Natural killer cell (primary cell): ENCODE results near the gene WDR35. TPM values are rescaled to one million over a fixed set of nuclear protein-coding genes. Genes with fewer than 3 reads are reported as not detected.

Source experiments
- ATAC-seq, 3 donors: fragments of 150-1000 bp in 2 of 3; fragments of 200-7000 bp in 1 of 3; cut with Tn5 transposase; 1 replicate in 1 of 3; 2 replicates in 2 of 3; pipeline ENCODE4 v1.10.0; 2021; ENCODE audit warnings: mild to moderate bottlenecking in 2 of 3, moderate library complexity in 2 of 3
- DNase-seq, 2 donors: peaks; one replicate each; pipeline versions ENCODE4 v3.0.0 to v3.0.0-alpha.2; 2013 to 2021; ENCODE audit warnings: mixed read lengths in 1 of 2
- H3K27ac ChIP-seq: one replicate; pipeline ENCODE4 v1.5.1; 2013; ENCODE audit warnings: mild to moderate bottlenecking, low read length
- H3K27me3 ChIP-seq: one replicate; pipeline ENCODE4 v1.6.1; 2013; ENCODE audit warnings: low read length; ENCODE audit not compliant: control insufficient read depth, insufficient read depth
- H3K36me3 ChIP-seq: one replicate; pipeline ENCODE4 v1.6.1; 2013; ENCODE audit warnings: low read length; ENCODE audit not compliant: control insufficient read depth, insufficient read depth
- H3K4me1 ChIP-seq: one replicate; pipeline ENCODE4 v1.6.1; 2013; ENCODE audit warnings: low read length; ENCODE audit not compliant: control insufficient read depth, insufficient read depth
- H3K4me3 ChIP-seq: one replicate; pipeline ENCODE4 v1.5.1; 2013; ENCODE audit warnings: low read length
- H3K9me3 ChIP-seq: one replicate; pipeline ENCODE4 v1.6.1; 2013; ENCODE audit warnings: low read length; ENCODE audit not compliant: control insufficient read depth, insufficient read depth
- H3K27ac Mint-ChIP-seq, 2 donors: one replicate each; pipeline ENCODE4 v1.8.0; 2022; ENCODE audit warnings: mild to moderate bottlenecking in 2 of 2, mixed read lengths in 2 of 2, moderate library complexity in 1 of 2
- H3K27me3 Mint-ChIP-seq, 2 donors: one replicate each; pipeline ENCODE4 v1.8.0; 2022; ENCODE audit warnings: low read depth in 2 of 2, mixed read lengths in 2 of 2
- H3K36me3 Mint-ChIP-seq: one replicate; pipeline ENCODE4 v1.8.0; 2022; ENCODE audit warnings: mixed read lengths
- H3K4me1 Mint-ChIP-seq, 2 donors: one replicate each; pipeline ENCODE4 v1.8.0; 2022; ENCODE audit warnings: mixed read lengths in 2 of 2
- H3K4me3 Mint-ChIP-seq: one replicate; pipeline ENCODE4 v1.8.0; 2022; ENCODE audit warnings: mild to moderate bottlenecking, moderate library complexity, mixed read lengths
- H3K9me3 Mint-ChIP-seq, 2 donors: one replicate each; pipeline ENCODE4 v1.8.0; 2022; ENCODE audit warnings: mixed read lengths in 2 of 2
- CTCF ChIP-seq: fragments of 200-600 bp; IDR thresholded peaks from one replicate; pipeline ENCODE4 v1.8.0; 2022; ENCODE audit warnings: antibody characterized with exemption
- WGBS: methylation state at CpG from one replicate; pipeline ENCODE4 v1.1.7; 2013; ENCODE audit warnings: missing lambda C conversion rate; ENCODE audit not compliant: insufficient coverage; 5-methylcytosine and 5-hydroxymethylcytosine counted together
- intact Hi-C: fragments of 100-400 bp; cut with micrococcal nuclease; formaldehyde crosslinking; loops from one replicate; pipeline ENCODE4 v1.14.2; 2022
- total RNA-seq, 4 donors: library from RNA; stranded (reverse); fragments of 120-200 nt in 1 of 4; gene quantifications; one replicate each; pipeline versions ENCODE4 v1.2.3 to v1.2.4, GENCODE V29; 2013 to 2022

WDR35 gene
- total RNA-seq, 3 donors from 2014 or later (not counting 1 experiment from before 2014, with no cell fraction given): 5.8 to 8.3 (median 7.7) TPM

GRCh38 chr2:19878268-19879046 lies 111.4 kb downstream of the WDR35 start:
- Histone ChIP-seq H3K4me1 (no peaks in the 10 kb centered on the region), H3K4me3 (no peak overlapping the region), H3K36me3 (peaks cover 3% of the 10 kb centered on the region), H3K27me3 (no peaks in the 10 kb centered on the region), H3K27ac (no peak overlapping the region), H3K9me3 (no peaks in the 10 kb centered on the region)
- 91% methylated on average over 12 of the region's 12 CpGs for WGBS
- no peaks in the 10 kb centered on the region for H3K36me3 Mint-ChIP-seq
- H3K4me3 Mint-ChIP-seq: no peak overlapping the region
- no peaks in the 10 kb centered on the region for H3K4me1 Mint-ChIP-seq
- H3K27me3 Mint-ChIP-seq: no peaks in the 10 kb centered on the region
- DNase-seq: no peak
- TF ChIP-seq CTCF: no peak
- H3K27ac Mint-ChIP-seq: no peak overlapping the region
- no peak for ATAC-seq
- H3K9me3 Mint-ChIP-seq: no peaks in the 10 kb centered on the region
- intact Hi-C loops: no loop called here

- Mint-ChIP-seq H3K27me3 (no peaks in the 10 kb centered on the region), H3K4me3 (no peak overlapping the region), H3K27ac (no peak overlapping the region), H3K36me3 (no peaks in the 10 kb centered on the region), H3K9me3 (no peaks in the 10 kb centered on the region), H3K4me1 (peaks cover 0 to 7% of the 10 kb centered on the region in 2 donors)
- no peak for DNase-seq
- no peaks in the 10 kb centered on the region for H3K4me1 ChIP-seq
- H3K9me3 ChIP-seq: no peaks in the 10 kb centered on the region
- WGBS: 76% methylated on average over 4 of the region's 4 CpGs
- H3K27me3 ChIP-seq: no peaks in the 10 kb centered on the region
- no peak overlapping the region for H3K27ac ChIP-seq
- H3K4me3 ChIP-seq: no peak overlapping the region
- TF ChIP-seq CTCF: no peak
- intact Hi-C loops: no loop called here
- H3K36me3 ChIP-seq: peaks cover 3% of the 10 kb centered on the region
- no peak for ATAC-seq
These were observed 113.2 kb downstream of the WDR35 start for GRCh38 chr2:19876751-19877150.

GRCh38 chr2:19875280-19875679 lies 114.6 kb downstream of the WDR35 start:
- Mint-ChIP-seq H3K4me1 (peaks cover under 1 to 9% of the 10 kb centered on the region in 2 donors), H3K36me3 (no peaks in the 10 kb centered on the region), H3K4me3 (no peak overlapping the region), H3K9me3 (no peaks in the 10 kb centered on the region), H3K27ac (no peak overlapping the region), H3K27me3 (no peaks in the 10 kb centered on the region)
- Histone ChIP-seq H3K36me3 (peaks cover 3% of the 10 kb centered on the region), H3K27ac (no peak overlapping the region), H3K9me3 (no peaks in the 10 kb centered on the region), H3K4me1 (no peaks in the 10 kb centered on the region), H3K27me3 (no peaks in the 10 kb centered on the region), H3K4me3 (no peak overlapping the region)
- no CpG with 5 or more reads among the region's 1 CpG for WGBS
- DNase-seq: no peak
- TF ChIP-seq CTCF: no peak
- intact Hi-C loops: no loop called here
- ATAC-seq: no peak

GRCh38 chr2:19874726-19875125 lies 115.2 kb downstream of the WDR35 start:
- no peak overlapping the region for H3K4me3 ChIP-seq
- 95% methylated on average over 3 of the region's 3 CpGs for WGBS
- no peaks in the 10 kb centered on the region for H3K27me3 ChIP-seq
- Mint-ChIP-seq H3K27ac (no peak overlapping the region), H3K27me3 (no peaks in the 10 kb centered on the region), H3K4me3 (no peak overlapping the region), H3K4me1 (peaks cover 6 to 15% of the 10 kb centered on the region in 2 donors), H3K9me3 (no peaks in the 10 kb centered on the region), H3K36me3 (no peaks in the 10 kb centered on the region)
- peaks cover 3% of the 10 kb centered on the region for H3K36me3 ChIP-seq
- no peak for DNase-seq
- no peaks in the 10 kb centered on the region for H3K9me3 ChIP-seq
- no peak overlapping the region for H3K27ac ChIP-seq
- no peak for TF ChIP-seq CTCF
- ATAC-seq: no peak
- peaks cover 5% of the 10 kb centered on the region for H3K4me1 ChIP-seq
- intact Hi-C loops: no loop called here
